Activated CD4-positive, alpha-beta T cell treated with anti-CD3 and anti-CD28 coated beads for 36 hours (primary cell): ENCODE measurements around the gene MRPS30. TPM values are rescaled to one million over a fixed set of nuclear protein-coding genes. Genes with fewer than 3 reads are reported as not detected.

Experiments used
- ATAC-seq: fragments of 200-7000 bp; cut with Tn5 transposase; one replicate; pipeline ENCODE4 v1.10.0; 2021; ENCODE audit warnings: mild to moderate bottlenecking, moderate library complexity
- CTCF ChIA-PET: fragments of 350-600 bp; sonication (Branson Sonifier 250); formaldehyde crosslinking; loops from one replicate; lab custom pipeline; 2021; ENCODE audit warnings: antibody characterized with exemption; lab: Charles Lee
- POLR2A ChIA-PET: fragments of 350-600 bp; sonication (Branson Sonifier 250); formaldehyde crosslinking; loops from one replicate; lab custom pipeline; 2021; ENCODE audit warnings: antibody characterized with exemption, inconsistent platforms; lab: Charles Lee
- DNase-seq: peaks from one replicate; pipeline ENCODE4 v3.0.0-alpha.2; 2020
- H3K27ac Mint-ChIP-seq: one replicate; pipeline ENCODE4 v1.8.0; 2021; ENCODE audit warnings: mixed read lengths
- H3K27me3 Mint-ChIP-seq: one replicate; pipeline ENCODE4 v1.8.0; 2021; ENCODE audit warnings: mixed read lengths
- H3K36me3 Mint-ChIP-seq: one replicate; pipeline ENCODE4 v1.8.0; 2021; ENCODE audit warnings: low read depth, mixed read lengths
- H3K4me1 Mint-ChIP-seq: one replicate; pipeline ENCODE4 v1.8.0; 2021; ENCODE audit warnings: mixed read lengths
- H3K4me3 Mint-ChIP-seq: one replicate; pipeline ENCODE4 v1.8.0; 2021; ENCODE audit warnings: mild to moderate bottlenecking, moderate library complexity, mixed read lengths
- H3K9me3 Mint-ChIP-seq: one replicate; pipeline ENCODE4 v1.8.0; 2021; ENCODE audit warnings: low read depth, mixed read lengths
- intact Hi-C, 2 experiments: fragments of 100-400 bp; cut with DNase I in 1 of 2; cut with micrococcal nuclease in 1 of 2; formaldehyde crosslinking; loops; one replicate each; pipeline versions ENCODE4 v1.14.2 to v1.15.1; 2022 to 2024; cut with DNase I, micrococcal nuclease
- total RNA-seq, 2 experiments: library from RNA; stranded (reverse); gene quantifications; one replicate each; pipeline ENCODE4 v1.2.3, GENCODE V29; 2021

The MRPS30 gene
- total RNA-seq, 2 experiments from 2014 or later: 59.7 to 73.3 TPM

DNA sequence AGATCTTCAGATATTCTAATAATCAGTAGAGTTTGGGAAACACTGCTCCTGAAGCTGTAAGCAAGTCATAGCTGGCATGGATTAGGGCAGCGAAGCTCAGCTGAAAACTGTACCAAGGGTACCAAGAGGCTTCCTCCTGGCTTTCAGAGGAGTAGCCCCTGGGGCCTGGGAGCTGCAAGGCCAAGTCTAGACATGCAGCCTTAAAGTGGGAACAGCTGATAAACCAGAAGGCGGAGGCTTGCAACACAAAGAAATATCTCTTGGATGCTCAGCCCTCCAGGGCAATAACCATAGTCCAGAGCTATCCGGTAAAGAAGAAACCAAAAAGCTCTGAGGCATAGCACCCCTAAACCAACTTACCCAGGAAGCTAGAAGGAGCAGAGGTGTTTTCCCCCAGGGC lies 51.5 kb downstream of the MRPS30 start:
- no peaks in the 10 kb centered on the region for H3K9me3 Mint-ChIP-seq
- H3K4me1 Mint-ChIP-seq: no peaks in the 10 kb centered on the region
- H3K27me3 Mint-ChIP-seq: peaks cover 4% of the 10 kb centered on the region
- intact Hi-C loops: loop anchor here in 1 of 2 experiments (10.0 kb wide), 1 partner anchor 65 kb away; no protein-coding TSS in a partner anchor
- H3K36me3 Mint-ChIP-seq: no peaks in the 10 kb centered on the region
- ATAC-seq: no peak
- H3K27ac Mint-ChIP-seq: no peak overlapping the region
- no peak for DNase-seq
- ChIA-PET POLR2A (no interaction called here), CTCF (interaction anchor here (0.5 kb wide), 1 partner anchor 100 kb away, joined by 3 read pairs; no protein-coding TSS in a partner anchor)
- H3K4me3 Mint-ChIP-seq: no peak overlapping the region

- H3K4me1 Mint-ChIP-seq: no peaks in the 10 kb centered on the region
- DNase-seq: no peak
- ChIA-PET POLR2A (no interaction called here), CTCF (interaction anchor here (0.6 to 2.3 kb wide), 5 partner anchors 12 to 90 kb away, joined by 3 to 7 read pairs (median 3); no protein-coding TSS in a partner anchor)
- intact Hi-C loops: loop anchor here in 1 of 2 experiments (10.0 kb wide), 1 partner anchor 62 kb away; no protein-coding TSS in a partner anchor
- no peak overlapping the region for H3K27ac Mint-ChIP-seq
- peak; percentile 33 for ATAC-seq
- H3K36me3 Mint-ChIP-seq: no peaks in the 10 kb centered on the region
- H3K4me3 Mint-ChIP-seq: no peak overlapping the region
- peaks cover 7% of the 10 kb centered on the region for H3K27me3 Mint-ChIP-seq
- H3K9me3 Mint-ChIP-seq: no peaks in the 10 kb centered on the region
Measured at GRCh38 chr5:44862808-44863207, 54.1 kb downstream of the MRPS30 start.
